Bronchial epithelial cell (primary cell): ENCODE measurements around the gene SUGCT. TPM values are rescaled to one million over a fixed set of nuclear protein-coding genes. Genes with fewer than 3 reads are reported as not detected.
A peak's percentile ranks its signal among the peaks of the same experiment; 100 is the strongest.

Experiments
- DNase-seq: peaks from one replicate; pipeline ENCODE4 v3.0.0-alpha.2; 2010; ENCODE audit warnings: low read depth
- FAIRE-seq: peaks from 2 replicates; lab custom pipeline; 2011; peaks lifted over from hg19 to GRCh38; lab: Jason Lieb, UNC
- H3K27me3 ChIP-seq: 2 replicates; pipeline ENCODE4 v1.5.1; 2011; ENCODE audit warnings: low read length; ENCODE audit not compliant: control insufficient read depth, insufficient read depth
- H3K36me3 ChIP-seq: 2 replicates; pipeline ENCODE4 v1.5.1; 2011; ENCODE audit warnings: low read length; ENCODE audit not compliant: control insufficient read depth, insufficient read depth
- H3K4me3 ChIP-seq: 2 replicates; pipeline ENCODE4 v1.5.1; 2011; ENCODE audit warnings: mild to moderate bottlenecking, low read depth, low read length, control low read depth
- total RNA-seq: library from RNA; depleted of rRNA; stranded (reverse); fragments of >200 nt; gene quantifications from 2 replicates; pipeline ENCODE4 v1.2.1, GENCODE V29; 2014
- TF ChIP-seq, protein P1 (sequence below): IDR thresholded peaks from 2 replicates; pipeline ENCODE4 v1.5.1; 2011; ENCODE audit warnings: mild to moderate bottlenecking, moderate library complexity, low read length, control low read depth, inconsistent platforms; ENCODE audit not compliant: insufficient read depth, severe bottlenecking

Gene SUGCT
- total RNA-seq, 1 donor from 2014 or later, result 7.4 TPM

DNA sequence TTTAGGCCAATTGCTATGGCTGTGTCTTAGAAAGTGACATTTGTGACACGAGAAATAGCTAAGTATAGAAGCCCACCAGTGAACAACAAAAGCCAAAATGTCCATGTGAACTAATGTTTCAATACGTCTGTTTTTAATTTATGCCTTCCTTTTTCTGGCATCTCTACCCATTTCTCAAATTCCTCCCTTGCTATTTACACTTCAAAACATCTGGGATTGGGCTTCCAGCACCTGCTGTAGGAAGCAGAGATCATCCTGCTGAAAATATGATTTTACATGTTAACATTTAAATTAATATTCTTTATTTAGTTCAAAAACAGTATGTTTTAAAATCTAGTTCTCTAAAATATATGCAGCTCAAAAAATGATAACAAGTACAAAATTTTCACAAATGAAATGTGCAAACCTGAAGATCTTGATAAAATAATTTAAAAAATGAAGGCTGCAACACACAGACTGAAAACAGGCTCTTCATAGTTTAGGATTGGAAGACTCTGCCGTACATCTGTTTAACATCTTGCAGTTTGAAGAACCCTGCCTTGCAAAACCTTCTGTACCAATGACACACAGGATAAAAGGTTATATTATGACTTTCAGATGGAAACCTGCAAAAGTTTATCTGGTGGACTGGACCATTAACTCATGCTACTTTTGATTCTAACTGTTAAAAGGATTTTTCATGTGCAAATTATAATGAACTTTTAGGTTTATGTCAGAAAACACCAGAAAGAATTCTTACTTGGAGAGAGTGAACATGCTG, 408.4 kb downstream of the SUGCT start:
- Histone ChIP-seq H3K36me3 (no peaks in the 10 kb centered on the region), H3K4me3 (no peak overlapping the region), H3K27me3 (no peaks in the 10 kb centered on the region)
- TF ChIP-seq, protein P1, sequence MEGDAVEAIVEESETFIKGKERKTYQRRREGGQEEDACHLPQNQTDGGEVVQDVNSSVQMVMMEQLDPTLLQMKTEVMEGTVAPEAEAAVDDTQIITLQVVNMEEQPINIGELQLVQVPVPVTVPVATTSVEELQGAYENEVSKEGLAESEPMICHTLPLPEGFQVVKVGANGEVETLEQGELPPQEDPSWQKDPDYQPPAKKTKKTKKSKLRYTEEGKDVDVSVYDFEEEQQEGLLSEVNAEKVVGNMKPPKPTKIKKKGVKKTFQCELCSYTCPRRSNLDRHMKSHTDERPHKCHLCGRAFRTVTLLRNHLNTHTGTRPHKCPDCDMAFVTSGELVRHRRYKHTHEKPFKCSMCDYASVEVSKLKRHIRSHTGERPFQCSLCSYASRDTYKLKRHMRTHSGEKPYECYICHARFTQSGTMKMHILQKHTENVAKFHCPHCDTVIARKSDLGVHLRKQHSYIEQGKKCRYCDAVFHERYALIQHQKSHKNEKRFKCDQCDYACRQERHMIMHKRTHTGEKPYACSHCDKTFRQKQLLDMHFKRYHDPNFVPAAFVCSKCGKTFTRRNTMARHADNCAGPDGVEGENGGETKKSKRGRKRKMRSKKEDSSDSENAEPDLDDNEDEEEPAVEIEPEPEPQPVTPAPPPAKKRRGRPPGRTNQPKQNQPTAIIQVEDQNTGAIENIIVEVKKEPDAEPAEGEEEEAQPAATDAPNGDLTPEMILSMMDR, result no peak
- no peak for FAIRE-seq
- DNase-seq, result no peak

DNA sequence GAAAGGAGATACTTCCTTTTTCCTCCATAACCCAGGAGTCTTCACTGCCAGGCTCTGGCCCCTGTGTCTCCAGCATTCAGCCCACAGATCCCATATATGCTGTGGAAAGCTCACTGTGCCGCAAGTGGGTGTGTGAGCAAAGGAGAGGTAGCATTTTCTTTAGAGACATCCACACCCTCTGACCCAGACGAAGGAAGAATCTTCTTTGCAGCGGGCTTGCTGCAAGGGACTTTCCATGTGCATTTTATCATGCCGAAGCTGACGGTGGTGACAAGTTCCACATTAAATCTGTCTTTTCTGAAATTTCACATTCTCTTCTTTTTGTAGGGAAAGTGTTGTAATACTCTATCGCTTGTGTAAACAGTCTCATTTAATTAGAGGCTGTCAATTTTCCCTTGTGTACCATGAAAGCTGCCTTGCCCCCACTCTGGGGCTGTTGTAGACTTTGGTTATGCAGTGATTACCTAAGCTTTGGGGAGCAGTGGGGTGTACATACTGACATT, 409.5 kb downstream of the SUGCT start:
- no peak for DNase-seq
- FAIRE-seq, result no peak
- no peak overlapping the region for H3K4me3 ChIP-seq
- TF ChIP-seq, protein P1, result no peak
- H3K27me3 ChIP-seq, result no peaks in the 10 kb centered on the region
- H3K36me3 ChIP-seq, result no peaks in the 10 kb centered on the region

DNA sequence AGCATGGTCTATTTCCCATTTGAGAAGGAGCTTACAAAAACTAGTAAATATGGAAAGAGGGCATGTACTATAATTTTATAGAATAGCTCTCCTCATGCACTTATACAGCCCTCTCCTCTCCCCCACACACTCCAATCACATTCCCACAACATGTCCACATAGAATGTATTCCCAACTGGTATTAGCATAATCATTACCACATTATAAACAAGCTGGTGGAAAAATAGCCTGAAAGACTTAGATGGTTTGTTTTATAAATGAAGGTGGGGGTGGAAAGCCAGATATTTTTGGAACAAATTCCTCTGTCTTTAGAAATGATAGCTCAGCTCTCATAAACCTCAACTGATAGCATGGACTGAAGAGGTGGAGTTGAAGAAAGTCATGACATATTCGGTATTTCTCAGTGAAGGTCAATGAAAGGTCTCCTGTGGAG, 410.1 kb downstream of the SUGCT start:
- DNase-seq, result no peak
- FAIRE-seq, result no peak

DNA sequence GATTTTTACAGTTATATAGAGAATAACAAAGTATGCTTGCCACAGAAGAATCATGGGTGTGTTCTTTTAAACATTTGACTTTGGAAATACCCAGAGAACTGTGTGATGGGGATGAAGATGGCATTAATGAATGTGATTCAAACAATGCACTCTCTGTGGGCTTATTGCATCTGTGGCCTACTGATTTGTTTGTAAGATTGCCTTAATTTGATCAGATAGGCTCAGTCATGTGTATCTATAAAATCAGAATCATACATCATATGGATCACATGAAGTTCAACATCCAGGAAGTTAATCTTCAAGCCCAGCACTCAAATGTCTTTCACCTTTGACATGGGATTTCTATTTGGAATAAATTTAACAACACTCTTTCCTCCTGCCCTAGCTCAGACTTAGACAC, 410.9 kb downstream of the SUGCT start:
- no peaks in the 10 kb centered on the region for H3K27me3 ChIP-seq
- no peak overlapping the region for H3K4me3 ChIP-seq
- FAIRE-seq (no peak), DNase-seq (no peak)
- no peaks in the 10 kb centered on the region for H3K36me3 ChIP-seq
- TF ChIP-seq, protein P1, result no peak

More for the DNA sequence above, 410.1 kb downstream of the SUGCT start:
- TF ChIP-seq, protein P1, result no peak
- Histone ChIP-seq H3K36me3 (no peaks in the 10 kb centered on the region), H3K4me3 (no peak overlapping the region), H3K27me3 (no peaks in the 10 kb centered on the region)

DNA sequence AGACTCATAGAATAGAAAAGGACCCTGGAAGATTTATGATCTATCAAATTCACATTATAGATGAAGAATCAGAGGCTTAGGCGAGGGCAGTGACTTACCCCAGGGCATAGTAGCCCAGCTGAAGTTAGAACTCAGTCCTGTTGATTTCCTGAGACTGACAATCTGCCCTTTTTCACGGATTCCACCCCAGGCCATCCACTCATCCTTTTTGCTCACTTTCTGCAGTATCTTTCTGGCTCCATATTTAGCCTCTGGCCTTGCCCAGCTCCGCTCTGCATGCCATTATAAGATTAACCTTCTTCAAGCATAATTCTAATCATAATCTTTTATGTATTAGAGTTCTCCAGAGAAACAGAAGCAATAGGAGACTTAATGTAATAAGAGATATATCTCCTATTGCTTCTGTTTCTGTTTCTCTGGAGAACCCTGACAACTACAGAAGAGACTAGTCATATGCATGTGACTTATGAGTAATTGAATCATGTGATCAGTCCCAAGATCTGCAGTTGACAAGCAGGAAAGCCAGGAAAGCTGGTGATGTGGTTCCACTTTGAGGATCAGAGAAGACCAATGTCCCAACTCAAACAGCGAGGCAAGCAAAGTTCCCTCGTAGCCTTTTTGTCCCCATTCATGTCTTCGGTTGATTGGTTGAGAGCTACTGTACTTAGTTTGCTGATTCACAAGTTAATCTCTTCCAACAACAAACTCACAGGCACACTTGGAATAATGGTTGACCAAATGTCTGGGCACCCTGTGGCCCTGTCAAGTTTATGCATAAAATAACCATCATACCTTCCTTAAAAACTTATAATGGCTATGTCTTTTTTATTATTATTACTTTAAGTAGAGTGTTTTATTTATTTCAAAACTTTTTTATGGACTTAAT, 412.1 kb downstream of the SUGCT start:
- H3K36me3 ChIP-seq, result no peaks in the 10 kb centered on the region
- FAIRE-seq (no peak), DNase-seq (peak; percentile 71)
- H3K4me3 ChIP-seq, result no peak overlapping the region
- H3K27me3 ChIP-seq, result no peaks in the 10 kb centered on the region
- TF ChIP-seq, protein P1, result no peak
